ENCODE data around the gene KRT2. TPM values are rescaled to one million over a fixed set of nuclear protein-coding genes. Genes with fewer than 3 reads are reported as not detected.

The KRT2 gene
- total and polyA plus RNA-seq, 12 donors = 0.16 TPM; not detected in 11

DNA sequence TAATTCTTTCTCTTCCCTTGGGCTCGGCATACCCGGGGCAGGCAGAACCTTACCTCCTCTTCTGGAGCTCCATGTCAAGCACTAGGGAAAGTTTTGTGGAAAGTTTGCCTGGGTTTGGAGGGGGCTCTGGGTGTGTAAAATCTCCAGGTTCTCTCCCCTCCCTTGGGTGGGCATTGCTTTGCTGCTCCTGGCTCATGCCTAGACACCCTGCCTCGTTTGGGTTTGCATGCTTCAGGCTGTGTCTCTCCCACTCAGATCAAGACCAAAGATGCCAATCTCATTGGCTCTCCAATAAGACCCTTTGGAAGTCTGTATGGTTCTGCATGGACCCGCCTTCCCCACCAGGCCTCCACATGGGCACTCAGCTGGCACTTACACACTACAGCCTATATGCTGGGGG is 6.2 kb upstream of the KRT2 start:
- TF ChIP-seq, protein P1, sequence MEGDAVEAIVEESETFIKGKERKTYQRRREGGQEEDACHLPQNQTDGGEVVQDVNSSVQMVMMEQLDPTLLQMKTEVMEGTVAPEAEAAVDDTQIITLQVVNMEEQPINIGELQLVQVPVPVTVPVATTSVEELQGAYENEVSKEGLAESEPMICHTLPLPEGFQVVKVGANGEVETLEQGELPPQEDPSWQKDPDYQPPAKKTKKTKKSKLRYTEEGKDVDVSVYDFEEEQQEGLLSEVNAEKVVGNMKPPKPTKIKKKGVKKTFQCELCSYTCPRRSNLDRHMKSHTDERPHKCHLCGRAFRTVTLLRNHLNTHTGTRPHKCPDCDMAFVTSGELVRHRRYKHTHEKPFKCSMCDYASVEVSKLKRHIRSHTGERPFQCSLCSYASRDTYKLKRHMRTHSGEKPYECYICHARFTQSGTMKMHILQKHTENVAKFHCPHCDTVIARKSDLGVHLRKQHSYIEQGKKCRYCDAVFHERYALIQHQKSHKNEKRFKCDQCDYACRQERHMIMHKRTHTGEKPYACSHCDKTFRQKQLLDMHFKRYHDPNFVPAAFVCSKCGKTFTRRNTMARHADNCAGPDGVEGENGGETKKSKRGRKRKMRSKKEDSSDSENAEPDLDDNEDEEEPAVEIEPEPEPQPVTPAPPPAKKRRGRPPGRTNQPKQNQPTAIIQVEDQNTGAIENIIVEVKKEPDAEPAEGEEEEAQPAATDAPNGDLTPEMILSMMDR (IDR thresholded peaks at IDR 0.05) = no peak
- TF ChIP-seq POLR2A (IDR thresholded peaks at IDR 0.05) = no peak
- Histone ChIP-seq H3K36me3 (replicated peaks in 1 of 2) (no peaks in the 10 kb centered on the region), H3K4me1 (replicated peaks in 1 of 2) (no peaks in the 10 kb centered on the region), H3K27me3 (peaks cover 10% of the 10 kb centered on the region), H3K27ac (no peak overlapping the region), H3K9me3 (replicated peaks in 1 of 3) (no peaks in the 10 kb centered on the region), H3K4me3 (no peak overlapping the region)
- DNase-seq = no peak
- intact Hi-C loops (cut with DNase I) = no loop called here
- WGBS, 4 donors = 73 to 80% (median 74%) methylated on average over 3 to 4 of the region's 4 CpGs

DNA sequence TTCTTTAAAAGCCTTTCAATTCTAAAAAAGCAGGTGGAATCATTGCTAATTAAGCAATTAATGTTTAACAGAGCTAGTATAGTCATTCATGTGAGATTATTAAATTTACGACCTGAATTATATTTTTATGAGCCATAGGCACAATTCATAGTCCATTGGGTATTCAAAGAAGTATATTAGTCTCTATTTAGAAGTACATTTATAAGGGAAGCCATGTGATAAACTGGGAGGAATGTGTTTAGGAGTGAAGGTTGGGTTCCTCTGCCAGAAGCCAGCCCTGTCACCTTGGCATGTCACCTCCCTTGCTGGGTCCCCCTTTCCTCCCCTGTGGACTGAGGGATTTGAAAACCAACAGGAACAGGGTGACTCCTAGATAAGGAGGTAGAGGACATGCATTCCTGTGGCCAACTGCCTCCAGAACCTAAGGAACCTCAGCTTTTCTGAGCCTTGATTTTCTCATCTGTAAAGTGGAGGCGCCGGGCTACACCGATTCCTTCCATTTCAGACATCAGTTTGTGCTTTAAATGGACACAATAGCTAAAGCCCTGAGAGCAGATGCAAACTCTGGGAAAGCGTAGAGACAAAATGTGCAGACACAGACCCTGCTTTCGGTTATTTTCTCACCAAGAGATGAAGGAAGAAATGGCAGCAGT is 5.4 kb upstream of the KRT2 start:
- Histone ChIP-seq H3K4me3 (no peak overlapping the region), H3K36me3 (replicated peaks in 1 of 2) (no peaks in the 10 kb centered on the region), H3K27ac (no peak overlapping the region), H3K4me1 (replicated peaks in 1 of 2) (no peaks in the 10 kb centered on the region), H3K27me3 (peaks cover 13% of the 10 kb centered on the region), H3K9me3 (replicated peaks in 1 of 3) (no peaks in the 10 kb centered on the region)
- intact Hi-C loops (cut with DNase I) = no loop called here
- no peak for DNase-seq
- TF ChIP-seq, protein P1 (IDR thresholded peaks at IDR 0.05) = no peak
- TF ChIP-seq POLR2A (IDR thresholded peaks at IDR 0.05) = no peak
- 75 to 87% (median 82%) methylated on average over 6 of the region's 6 CpGs for WGBS, 4 donors

DNA sequence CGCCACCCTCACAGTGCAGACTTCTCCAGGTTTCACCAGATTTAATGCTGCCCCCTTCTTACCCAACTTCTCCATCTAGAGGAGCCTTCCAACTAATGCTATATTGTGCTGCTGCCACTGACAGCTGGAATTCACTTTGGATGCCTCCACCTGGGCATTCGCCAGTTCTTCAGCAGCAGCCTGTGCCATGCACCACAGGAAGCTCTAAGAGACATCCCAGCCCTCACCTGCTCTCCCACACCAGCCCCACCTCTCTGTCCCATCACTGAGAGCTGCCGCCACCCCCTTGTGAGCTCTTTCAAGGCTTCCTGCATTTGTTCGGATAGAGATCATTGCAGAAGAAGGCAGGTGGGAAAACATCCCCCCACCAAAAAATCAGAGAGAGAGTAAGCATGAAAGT is 4.6 kb upstream of the KRT2 start:
- no peak overlapping the region for H3K27ac ChIP-seq
- no peaks in the 10 kb centered on the region for H3K36me3 ChIP-seq (replicated peaks in 1 of 2)
- no peaks in the 10 kb centered on the region for H3K9me3 ChIP-seq (replicated peaks in 1 of 3)
- DNase-seq = no peak
- H3K4me1 ChIP-seq (replicated peaks in 1 of 2) = no peaks in the 10 kb centered on the region
- WGBS, 4 donors = 76 to 84% (median 79%) methylated on average over 4 of the region's 4 CpGs
- H3K4me3 ChIP-seq = no peak overlapping the region
- intact Hi-C loops (cut with DNase I) = no loop called here
- TF ChIP-seq, protein P1 (IDR thresholded peaks at IDR 0.05) = no peak
- TF ChIP-seq POLR2A (IDR thresholded peaks at IDR 0.05) = no peak
- peaks cover 13% of the 10 kb centered on the region for H3K27me3 ChIP-seq

DNA sequence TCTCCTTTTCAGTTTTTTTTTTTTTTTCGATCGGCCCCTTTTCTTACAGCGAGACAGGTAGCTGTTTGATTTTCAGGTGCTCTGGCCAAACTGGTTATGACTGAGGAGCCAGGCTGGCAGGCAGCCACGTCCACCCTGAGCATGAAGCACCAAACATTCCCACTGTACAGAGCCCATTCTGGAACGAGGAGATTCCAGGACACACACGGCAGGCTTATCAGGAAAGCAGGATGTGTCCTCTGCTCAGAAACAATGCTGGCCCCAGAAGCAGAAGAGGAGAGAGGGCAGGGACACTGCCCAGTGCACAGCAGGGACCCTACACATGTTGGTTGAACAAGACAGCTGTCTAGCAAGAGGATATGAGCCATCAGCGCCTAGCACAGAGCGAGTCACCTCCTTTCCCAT is 3.7 kb upstream of the KRT2 start:
- Histone ChIP-seq H3K4me3 (no peak overlapping the region), H3K36me3 (replicated peaks in 1 of 2) (no peaks in the 10 kb centered on the region), H3K27me3 (peaks cover 13% of the 10 kb centered on the region), H3K9me3 (replicated peaks in 1 of 3) (no peaks in the 10 kb centered on the region), H3K4me1 (replicated peaks in 1 of 2) (no peaks in the 10 kb centered on the region), H3K27ac (no peak overlapping the region)
- DNase-seq = no peak
- intact Hi-C loops (cut with DNase I) = no loop called here
- 58 to 70% (median 63%) methylated on average over 8 of the region's 8 CpGs for WGBS, 4 donors
- TF ChIP-seq, protein P1 (IDR thresholded peaks at IDR 0.05) = no peak
- no peak for TF ChIP-seq POLR2A (IDR thresholded peaks at IDR 0.05)

All from adrenal gland (tissue), 12 donors.